ENCODE measurements around the gene WDR1. TPM values are rescaled to one million over a fixed set of nuclear protein-coding genes. Genes with fewer than 3 reads are reported as not detected.
"Not testable (repeated sequence)": the region's sequence is repeated elsewhere in the genome, so short reads cannot be mapped to it uniquely, and the experiment has no call there.

The WDR1 gene
- total and polyA plus RNA-seq, 11 donors = 76.1 to 299 (median 185) TPM

DNA sequence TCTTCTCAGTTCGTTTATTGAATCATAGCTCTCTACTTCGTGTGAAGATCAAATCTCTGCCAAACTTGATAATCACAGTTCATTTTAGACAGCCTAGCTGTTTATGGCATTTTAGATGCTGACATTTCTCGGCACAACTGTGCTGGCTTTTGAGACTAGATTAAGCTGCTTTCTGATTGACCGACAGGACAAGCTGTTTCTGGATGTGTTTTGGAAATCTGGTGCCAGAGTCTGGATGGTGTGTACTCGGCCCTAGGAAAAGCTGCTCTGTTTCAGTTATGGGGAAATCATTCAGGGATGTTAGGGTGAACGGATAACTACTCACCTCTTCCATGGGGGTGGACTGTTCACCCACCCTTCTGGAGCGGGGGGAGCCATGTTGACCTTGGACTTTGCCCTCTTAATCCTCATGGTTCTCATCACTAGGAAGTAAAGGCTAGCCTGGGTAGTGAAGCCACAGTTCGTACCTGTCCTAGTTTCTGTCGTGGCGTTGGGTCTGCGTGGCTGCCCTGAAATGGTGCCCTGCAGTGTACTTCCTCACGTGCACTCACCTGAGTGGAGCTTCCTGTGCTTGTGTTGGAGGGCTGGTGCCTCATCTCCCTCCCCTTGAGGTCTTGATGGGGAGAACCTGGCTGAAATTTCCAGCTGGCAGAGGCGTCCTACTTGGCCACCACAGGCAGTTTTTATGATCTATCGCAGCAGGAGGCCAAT, 13.7 kb upstream of the WDR1 start:
- intact Hi-C loops (cut with DNase I) = no loop called here
- no peaks in the 10 kb centered on the region for H3K27me3 ChIP-seq
- DNase-seq (no peak), ATAC-seq (peak in 3 of 4 donors; percentile 28 to 46 (median 31))
- TF ChIP-seq, protein P1, sequence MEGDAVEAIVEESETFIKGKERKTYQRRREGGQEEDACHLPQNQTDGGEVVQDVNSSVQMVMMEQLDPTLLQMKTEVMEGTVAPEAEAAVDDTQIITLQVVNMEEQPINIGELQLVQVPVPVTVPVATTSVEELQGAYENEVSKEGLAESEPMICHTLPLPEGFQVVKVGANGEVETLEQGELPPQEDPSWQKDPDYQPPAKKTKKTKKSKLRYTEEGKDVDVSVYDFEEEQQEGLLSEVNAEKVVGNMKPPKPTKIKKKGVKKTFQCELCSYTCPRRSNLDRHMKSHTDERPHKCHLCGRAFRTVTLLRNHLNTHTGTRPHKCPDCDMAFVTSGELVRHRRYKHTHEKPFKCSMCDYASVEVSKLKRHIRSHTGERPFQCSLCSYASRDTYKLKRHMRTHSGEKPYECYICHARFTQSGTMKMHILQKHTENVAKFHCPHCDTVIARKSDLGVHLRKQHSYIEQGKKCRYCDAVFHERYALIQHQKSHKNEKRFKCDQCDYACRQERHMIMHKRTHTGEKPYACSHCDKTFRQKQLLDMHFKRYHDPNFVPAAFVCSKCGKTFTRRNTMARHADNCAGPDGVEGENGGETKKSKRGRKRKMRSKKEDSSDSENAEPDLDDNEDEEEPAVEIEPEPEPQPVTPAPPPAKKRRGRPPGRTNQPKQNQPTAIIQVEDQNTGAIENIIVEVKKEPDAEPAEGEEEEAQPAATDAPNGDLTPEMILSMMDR (IDR thresholded peaks at IDR 0.05) = no peak
- TF ChIP-seq POLR2A (IDR thresholded peaks at IDR 0.05) = no peak
- no peaks in the 10 kb centered on the region for H3K36me3 ChIP-seq
- no peak overlapping the region for H3K4me3 ChIP-seq
- peaks cover 0 to 12% (median 0%) of the 10 kb centered on the region in 12 donors for H3K4me1 ChIP-seq
- no peaks in the 10 kb centered on the region for H3K9me3 ChIP-seq
- WGBS, 4 donors = 68 to 75% (median 71%) methylated on average over 13 to 14 of the region's 14 CpGs
- peak overlapping the region in 1 of 12 donors; percentile 34 for H3K27ac ChIP-seq

DNA sequence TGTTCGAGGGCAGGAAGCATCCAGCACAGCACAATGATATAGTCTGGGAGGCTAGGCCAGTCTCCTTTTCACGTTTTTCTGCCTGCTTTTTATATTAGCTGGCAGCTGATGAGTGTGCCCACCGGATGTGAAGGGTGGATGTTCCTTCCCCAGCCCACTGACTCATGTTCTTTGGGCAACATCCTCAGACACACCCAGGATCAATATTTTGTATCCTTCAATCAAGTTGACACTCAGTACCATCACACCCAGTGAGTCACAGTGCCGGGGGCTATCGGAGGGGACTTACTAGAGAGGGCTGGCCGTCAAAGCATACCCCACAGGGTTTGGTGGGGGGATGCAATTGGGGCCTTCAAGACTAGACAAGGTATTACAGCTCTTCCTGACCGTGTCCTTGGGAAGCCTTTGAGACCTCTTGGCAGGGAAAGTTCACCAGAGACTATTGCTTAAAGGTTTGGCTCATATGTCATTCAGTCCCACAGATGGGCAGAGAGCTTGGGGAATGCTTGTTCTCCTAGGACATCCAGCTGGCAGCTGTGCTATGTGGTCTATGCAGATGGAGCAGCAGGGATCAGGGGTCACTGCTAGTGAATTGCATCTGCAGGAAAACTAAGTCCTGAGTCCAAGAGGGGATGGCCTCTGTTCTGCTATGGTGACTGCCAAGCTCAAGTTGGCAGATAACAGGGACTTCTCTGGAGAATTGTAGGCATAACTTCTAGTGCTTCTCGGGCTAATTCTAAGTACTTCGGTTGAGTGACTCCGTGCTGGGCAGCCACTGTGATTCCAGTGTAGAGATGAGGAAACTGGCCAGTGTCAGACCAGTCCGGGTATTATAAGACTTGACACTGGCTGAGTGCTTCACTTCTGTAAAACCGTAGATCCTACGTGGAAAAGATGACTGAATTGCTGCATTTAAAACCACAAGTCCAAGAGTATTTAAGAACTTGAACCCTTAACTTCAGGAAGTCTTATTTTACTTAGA, 12.9 kb upstream of the WDR1 start:
- ATAC-seq (peak in 3 of 4 donors; percentile 22 to 51 (median 45)), DNase-seq (no peak)
- Histone ChIP-seq H3K4me3 (no peak overlapping the region), H3K27me3 (no peaks in the 10 kb centered on the region), H3K9me3 (no peaks in the 10 kb centered on the region), H3K27ac (peak overlapping the region in 1 of 12 donors; percentile 34), H3K36me3 (no peaks in the 10 kb centered on the region), H3K4me1 (peaks cover 0 to 12% (median under 1%) of the 10 kb centered on the region in 12 donors)
- WGBS, 4 donors = 77 to 86% (median 82%) methylated on average over 12 to 13 of the region's 13 CpGs
- no peak for TF ChIP-seq POLR2A (IDR thresholded peaks at IDR 0.05)
- TF ChIP-seq, protein P1 (IDR thresholded peaks at IDR 0.05) = no peak
- intact Hi-C loops (cut with DNase I) = no loop called here

DNA sequence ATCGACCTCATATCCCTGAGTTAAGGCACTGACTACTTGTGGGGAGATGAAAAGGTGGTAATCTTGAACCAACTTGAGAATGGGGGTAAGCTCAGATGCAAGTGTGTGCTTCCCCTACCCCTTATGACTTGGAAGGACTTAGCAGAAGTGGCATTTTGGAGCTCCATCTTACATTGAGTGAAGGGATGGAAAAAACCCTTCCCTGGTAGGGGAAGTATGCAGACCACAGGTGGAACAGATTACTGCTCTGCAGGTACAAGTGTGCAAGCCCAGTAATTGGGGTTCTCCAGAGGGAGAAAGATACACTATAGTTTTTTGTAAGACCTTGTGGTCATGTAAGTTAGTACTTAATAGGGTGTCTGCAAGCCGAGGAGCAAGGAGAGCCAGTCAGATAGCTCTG, 12.2 kb upstream of the WDR1 start:
- Histone ChIP-seq H3K36me3 (no peaks in the 10 kb centered on the region), H3K27me3 (no peaks in the 10 kb centered on the region), H3K4me1 (peaks cover 0 to 18% (median 6%) of the 10 kb centered on the region in 12 donors), H3K9me3 (no peaks in the 10 kb centered on the region), H3K27ac (no peak overlapping the region), H3K4me3 (no peak overlapping the region)
- ATAC-seq = no peak
- TF ChIP-seq POLR2A (IDR thresholded peaks at IDR 0.05) = no peak
- TF ChIP-seq, protein P1 (IDR thresholded peaks at IDR 0.05) = no peak
- WGBS, 4 donors = 38 to 93% (median 69%) methylated on average over 2 of the region's 2 CpGs
- intact Hi-C loops (cut with DNase I) = no loop called here
- DNase-seq = no peak

DNA sequence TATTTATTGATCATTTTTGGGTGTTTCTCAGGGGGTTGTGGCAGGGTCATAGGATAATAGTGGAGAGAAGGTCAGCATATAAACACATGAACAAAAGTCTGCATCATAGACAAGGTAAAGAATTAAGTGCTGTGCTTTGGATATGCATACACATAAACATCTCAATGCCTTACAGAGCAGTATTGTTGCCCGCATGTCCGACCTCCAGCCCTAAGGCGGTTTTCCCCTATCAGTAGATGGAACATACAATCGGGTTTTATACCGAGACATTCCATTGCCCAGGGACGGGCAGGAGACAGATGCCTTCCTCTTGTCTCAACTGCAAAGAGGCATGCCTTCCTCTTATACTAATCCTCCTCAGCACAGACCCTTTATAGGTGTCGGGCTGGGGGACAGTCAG, 10.9 kb upstream of the WDR1 start:
- H3K36me3 ChIP-seq; H3K4me3 ChIP-seq; H3K27ac ChIP-seq; H3K27me3 ChIP-seq; H3K9me3 ChIP-seq; ATAC-seq; DNase-seq; intact Hi-C loops (cut with DNase I): not testable (repeated sequence)
- WGBS, 4 donors = 88 to 94% (median 89%) methylated on average over 7 of the region's 7 CpGs
- H3K4me1 ChIP-seq = peaks cover 0 to 23% (median 14%) of the 10 kb centered on the region in 12 donors
